Urothelium cell line (cell line): ENCODE measurements around the gene SLC35F2.
"Not testable (repeated sequence)": the region's sequence is repeated elsewhere in the genome, so short reads cannot be mapped to it uniquely, and the experiment has no call there.

ENCODE experiments used
- DNase-seq: peaks from one replicate; pipeline ENCODE4 v3.0.0; 2011; ENCODE audit warnings: low spot score, mixed read lengths
- FAIRE-seq: peaks from 2 replicates; lab custom pipeline; 2011; peaks lifted over from hg19 to GRCh38; lab: Jason Lieb, UNC

The SLC35F2 gene

DNA sequence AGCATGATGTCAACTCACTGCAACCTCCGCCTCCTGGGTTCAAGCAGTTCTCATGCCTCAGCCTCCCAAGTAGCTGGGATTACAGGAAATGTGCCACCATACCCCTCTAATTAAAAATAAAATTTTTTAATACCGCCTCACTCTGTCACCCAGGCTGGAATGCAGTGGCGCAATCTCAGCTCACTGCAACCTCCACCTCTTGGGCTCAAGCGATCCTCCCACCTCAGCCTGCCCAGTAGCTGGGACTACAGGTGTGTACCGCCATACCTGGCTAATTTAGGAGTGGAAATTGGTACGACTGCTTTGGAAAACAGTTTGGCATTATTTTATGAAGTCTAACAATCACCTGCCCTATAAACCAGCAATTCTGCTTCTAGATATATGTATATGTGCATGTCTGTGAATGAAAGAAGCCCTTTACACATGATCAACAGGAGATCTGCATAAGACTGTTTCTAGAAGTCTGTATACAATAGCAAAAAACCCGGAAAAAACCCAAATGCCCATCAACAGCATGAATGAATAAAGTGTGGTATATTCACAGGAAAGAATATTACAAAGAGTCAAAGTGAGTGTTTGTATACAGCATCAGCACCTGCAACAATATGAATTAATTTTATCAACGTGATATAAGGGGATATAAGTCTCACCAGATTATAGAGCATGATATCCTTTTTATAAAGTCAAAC is 16.0 kb downstream of the SLC35F2 start:
- DNase-seq (no peak), FAIRE-seq (no peak)

DNA sequence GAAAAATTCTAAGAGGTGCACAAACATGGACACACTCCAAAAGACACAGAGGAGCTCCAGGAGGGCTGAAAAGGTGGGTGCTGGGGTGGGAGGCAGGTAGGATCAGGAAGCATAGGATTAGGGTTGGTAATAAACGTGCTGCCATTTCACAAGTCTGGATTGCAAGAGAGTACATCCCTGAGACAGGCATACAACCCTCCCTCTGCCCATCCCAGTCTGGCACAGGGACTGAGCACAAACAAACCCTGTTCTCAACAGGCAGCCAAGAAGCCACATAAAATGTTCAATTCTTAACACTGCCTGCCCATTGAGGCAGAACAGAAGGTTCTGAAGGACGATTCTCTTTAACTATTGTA is 18.5 kb downstream of the SLC35F2 start:
- DNase-seq (peak; percentile 69), FAIRE-seq (no peak)

DNA sequence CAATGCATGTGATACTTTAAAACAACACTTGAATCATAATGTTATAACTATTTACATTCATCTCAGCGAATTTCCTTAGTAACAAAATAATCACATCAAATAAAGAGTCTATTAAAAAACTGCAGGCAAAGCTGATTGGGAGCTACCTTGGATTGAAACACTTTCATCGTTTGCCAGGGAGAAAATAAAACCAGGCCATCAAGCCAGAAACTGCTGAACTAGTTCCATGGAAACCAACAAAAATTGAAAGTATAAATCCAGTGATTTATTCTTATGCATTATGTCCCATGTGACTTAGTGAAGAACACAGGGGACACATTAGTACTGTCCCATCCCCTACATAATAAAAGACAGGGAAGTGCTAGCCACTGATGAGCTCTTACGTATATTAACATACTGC is 21.7 kb downstream of the SLC35F2 start:
- DNase-seq, result no peak
- no peak for FAIRE-seq

DNA sequence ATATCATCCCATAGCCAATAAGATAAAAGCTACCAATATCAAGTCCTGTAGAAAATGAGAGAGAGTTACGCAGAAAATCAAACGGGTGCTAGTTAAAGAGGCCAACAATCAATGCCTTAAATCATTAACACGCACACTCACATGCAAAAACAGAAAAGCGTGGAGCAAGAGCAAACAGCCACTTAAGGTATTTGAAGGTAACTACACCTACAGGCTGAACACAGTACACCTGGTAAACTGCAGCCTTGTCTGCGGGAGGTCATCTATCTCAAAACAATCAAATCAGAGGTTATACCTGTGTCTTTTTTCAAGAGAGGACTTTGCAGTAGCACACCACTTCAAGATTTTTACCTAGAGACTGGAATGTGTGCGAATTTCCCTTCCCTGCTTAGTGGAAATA is 23.6 kb downstream of the SLC35F2 start:
- DNase-seq, result no peak
- no peak for FAIRE-seq

DNA sequence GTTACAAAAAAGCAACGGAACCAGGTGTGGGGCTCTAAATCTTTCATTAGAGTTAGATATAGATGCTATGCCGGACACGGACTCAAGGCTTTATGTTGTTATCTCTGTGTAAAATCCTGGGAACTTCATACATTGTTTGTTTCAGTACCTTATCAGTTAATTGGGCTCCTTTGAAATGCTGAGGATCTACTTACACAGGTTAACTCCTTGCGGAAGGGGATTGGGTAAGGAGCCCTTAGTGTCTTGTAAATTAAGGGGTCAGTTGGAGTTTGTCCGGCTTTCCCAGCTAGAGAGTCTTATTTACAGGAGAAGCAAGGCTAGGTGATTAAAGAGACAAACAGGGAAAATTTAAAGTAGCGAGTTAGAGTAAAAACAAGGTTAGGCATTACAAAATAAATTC is 24.7 kb downstream of the SLC35F2 start:
- not testable (repeated sequence) for DNase-seq, FAIRE-seq

DNA sequence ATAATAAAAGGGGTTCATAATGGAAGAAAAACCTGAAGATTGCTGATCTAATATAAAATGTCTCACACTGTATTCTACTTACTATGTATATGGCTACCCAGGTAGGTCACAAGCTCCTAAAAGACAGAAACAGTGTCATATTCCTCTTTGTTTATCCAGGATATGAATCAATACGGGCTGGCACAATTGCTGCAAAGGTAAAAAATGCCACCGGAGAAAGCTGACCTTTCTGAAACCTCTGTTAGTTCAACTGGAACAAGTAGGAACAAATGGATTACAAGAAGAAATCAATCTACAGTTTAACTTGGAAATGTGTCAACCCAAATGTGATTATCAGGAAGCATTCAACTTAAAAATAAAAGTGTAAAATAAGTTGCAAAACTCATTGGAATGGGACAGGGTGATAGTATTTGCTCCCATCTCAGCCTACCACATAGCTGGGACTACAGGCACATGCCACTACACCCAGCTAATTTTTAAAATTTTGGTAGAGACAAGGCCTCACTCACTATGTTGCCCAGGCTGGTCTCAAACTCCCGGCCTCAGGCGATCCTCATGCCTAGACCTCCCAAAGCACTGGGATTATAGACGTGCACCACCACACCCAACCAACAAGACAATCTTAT is 27.6 kb downstream of the SLC35F2 start:
- DNase-seq, result no peak
- no peak for FAIRE-seq

DNA sequence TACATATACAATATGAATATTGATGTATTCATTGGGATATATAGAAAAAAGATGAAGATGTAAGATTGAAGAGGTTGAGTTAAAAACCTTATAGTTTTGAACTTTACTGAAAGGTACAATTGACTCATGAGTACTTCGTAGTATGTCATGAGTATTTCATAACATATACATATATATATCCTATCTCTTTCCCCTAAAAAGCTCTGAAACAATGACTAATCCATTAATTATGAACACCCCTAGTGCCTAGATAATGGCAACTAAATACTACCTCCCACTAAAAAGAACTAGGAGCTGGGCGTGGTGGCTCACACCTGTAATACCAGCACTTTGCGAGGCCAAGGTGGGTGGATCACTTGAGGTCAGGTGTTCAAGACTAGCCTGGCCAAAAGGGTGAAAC is 31.5 kb downstream of the SLC35F2 start:
- FAIRE-seq, result no peak

DNA sequence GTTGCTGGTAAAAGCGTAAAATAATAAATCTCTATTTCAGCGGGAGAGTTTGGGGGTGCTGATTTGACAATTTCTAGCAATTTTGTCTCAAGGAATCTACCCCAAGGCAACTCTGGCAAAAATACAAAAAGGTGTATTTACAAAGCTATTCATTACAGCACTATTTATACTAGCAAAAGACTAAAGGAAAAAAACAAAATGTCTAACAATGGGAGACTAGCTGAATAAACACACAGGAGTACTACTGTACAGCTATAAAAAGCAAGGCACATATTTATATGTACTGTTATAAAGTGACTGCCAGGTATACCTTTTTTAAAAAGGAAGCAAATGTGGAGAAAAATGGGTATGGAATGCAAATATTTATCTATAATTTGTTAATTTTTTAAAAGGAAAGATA is 32.7 kb downstream of the SLC35F2 start:
- DNase-seq (no peak), FAIRE-seq (no peak)

More for the DNA sequence above, 31.5 kb downstream of the SLC35F2 start:
- no peak for DNase-seq

DNA sequence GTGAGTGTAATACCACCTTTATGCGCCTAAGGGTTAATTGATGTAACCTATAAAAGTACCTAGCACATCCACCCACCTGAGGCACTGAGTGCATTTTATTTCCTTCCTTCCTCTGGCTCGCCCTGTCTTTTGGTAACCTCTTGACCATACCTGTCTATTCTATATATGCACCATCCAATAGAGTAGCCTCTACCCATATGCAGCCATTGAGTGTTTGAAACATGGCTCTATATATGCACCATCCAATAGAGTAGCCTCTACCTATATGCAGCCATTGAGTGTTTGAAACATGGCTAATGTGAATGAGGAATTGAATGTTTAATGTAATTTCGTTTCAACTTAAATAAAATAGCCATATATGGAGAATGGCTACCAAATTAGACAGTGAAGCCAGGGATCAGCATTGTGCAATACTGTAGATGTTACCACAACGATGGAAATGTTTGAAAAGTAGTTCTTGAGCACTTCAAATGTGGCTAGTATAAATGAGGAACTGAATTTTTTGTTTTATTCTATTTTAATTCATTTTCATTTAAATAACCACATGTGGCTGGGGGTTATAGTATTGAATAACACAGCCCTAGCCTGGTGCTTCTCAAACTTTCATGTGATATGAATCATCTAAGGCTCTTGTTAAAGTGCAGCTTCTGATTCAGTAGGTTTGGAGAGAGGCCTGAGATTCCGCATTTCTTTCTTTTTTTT is 33.8 kb downstream of the SLC35F2 start:
- no peak for DNase-seq
- no peak for FAIRE-seq

DNA sequence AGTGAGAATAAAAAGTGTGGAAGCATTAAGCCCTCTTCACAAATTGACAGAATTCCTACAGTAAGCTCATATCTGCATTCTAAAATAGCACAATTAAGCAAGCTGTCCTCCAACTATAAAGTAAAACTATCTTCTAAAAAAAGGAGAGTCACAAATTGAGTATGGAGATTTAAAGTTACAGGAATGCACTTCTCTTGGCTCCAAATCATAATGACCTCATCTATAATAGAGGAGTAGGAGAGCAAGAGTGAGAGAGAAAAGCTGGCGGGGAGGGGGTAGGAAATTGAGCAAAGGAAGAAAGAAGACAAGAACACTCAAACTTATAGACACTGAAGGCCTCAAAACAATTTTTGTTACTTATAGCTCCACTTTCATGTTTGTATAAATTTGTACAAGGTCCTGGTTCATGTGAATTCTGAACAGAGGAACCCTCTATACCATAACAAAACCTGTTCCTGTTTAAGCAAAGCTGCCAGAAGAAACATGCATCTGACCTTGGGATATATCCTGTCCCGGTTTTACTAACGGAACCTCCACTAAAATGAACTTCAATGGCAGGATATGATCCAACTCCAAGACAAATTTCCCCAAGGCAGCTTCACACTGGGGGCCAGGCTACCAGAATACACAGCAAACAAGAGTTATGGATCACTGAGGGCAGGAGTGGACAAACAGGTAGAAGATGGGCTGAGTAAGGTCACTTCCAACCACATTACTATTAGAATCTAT is 37.2 kb downstream of the SLC35F2 start:
- DNase-seq, result no peak
- FAIRE-seq, result no peak

DNA sequence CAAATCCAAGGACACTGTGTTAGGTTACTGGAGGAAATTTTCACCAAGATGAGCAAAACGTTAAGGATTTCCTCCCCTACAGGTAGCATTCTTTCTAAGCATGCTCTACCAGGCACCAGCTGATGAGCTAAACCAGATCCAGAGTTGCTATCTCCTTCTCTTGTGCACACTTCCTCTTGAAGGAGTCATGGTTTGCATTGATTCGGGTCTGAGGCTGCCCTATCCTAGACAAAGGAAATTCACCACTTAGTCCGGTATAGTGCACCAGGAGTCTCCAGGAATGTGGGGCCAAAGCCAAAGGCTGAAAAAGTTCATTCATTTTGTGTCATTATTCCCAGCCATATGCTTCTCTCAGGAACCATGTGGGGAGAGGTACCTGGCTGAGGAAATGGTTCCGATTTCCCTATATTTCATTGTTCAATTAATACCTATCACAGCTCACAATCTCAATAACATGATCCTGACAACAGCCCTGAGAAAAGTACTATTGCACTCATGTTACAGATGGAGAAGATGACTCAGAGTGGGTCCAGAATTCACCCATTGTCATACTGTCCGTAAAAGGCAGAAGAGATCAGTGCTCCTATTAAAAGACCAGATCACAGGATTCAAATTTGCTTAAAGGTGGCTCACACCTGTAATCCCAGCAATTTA is 39.1 kb downstream of the SLC35F2 start:
- peak; percentile 12 for DNase-seq

DNA sequence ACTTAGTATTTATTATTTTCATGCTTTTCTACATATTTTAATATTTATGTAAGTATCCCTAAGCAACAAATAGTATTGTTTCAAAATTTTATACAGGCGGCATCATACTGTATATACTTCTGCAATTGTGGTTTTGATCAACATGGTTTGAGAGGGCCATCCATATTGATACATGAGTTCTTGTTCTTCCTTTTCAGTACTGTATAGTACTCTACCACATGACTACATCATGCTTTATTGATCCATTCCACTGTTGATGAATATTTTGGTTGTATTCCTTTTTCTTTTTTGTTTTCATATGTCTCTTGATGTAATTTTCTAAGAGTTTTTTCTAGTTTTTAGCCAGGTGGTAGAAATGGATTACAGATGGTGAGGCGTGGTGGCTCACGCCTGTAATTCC is 40.1 kb downstream of the SLC35F2 start:
- no peak for FAIRE-seq
- no peak for DNase-seq

More for the DNA sequence above, 39.1 kb downstream of the SLC35F2 start:
- FAIRE-seq, result no peak

DNA sequence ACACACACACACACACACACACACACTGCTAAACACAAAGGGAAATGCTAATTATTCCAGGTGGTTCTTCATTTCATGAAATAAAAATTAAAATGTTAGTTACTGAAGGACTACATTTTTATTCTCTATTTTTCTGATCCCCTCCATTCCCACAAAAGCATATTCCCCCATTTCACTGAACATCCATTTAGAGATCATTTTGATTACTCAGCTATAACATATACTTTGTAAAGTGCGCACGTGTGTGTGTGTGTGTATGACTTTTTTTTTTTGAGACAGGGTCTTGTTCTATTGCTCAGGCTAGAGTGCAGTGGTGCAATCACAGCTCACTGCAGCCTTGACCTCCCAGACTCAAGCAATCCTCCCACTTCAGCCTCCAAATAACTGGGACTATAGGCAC is 42.6 kb downstream of the SLC35F2 start:
- DNase-seq, result no peak
- FAIRE-seq, result no peak

DNA sequence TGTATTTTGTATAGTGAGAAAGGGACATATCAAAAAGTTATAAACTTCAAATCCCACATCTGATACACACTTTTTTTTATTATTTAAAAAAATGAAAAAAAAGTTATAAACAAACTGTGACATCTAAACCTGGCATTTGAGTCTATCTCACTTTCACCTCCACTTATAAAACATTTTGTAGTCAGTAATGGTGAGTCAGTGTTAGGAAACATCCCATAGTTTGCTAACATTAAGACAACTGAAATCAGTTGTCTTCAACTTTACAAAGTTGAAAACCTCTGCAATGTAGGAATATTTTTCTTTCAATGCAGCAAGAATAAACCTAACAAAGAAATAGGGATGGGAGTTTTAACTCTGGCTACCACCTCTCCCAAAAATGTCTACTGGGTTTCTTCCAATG is 47.7 kb downstream of the SLC35F2 start:
- DNase-seq (no peak), FAIRE-seq (no peak)

DNA sequence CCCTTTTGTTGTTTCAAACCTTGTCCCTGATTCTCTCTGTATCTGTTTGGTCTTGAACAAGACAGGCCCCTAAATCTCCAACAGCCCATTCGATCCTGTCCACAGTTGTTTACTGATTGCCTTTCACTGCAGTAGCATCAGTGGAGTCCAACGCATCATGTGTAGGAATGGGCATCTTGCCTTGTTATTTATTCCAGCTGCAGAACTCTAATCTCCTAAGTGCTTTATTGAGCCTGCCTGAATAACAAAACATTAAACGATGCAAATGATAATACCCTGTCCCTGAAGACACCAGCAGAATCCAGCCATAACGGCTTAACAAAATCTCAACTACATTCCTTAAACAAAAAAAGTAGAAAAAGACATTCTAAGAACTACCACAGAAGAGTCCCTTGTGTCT is 50.1 kb downstream of the SLC35F2 start:
- FAIRE-seq, result no peak

DNA sequence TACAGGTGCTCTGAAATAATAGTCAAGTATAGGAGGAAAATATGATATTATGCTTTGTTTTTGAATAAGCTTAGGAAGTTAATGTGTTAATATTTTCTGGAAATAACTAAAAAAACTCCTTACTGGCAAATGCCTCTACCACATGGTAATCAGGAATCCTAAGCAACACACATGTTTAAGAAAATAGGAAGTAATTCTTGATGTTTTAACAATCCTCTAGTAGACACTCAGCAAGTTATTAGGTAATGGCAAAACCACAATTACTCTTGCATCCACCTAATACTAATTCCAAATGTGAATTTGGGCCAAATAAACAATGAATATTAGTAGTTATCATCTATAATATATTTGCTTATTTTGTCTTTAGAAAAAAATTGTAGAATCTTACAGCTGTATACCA is 53.6 kb downstream of the SLC35F2 start:
- no peak for FAIRE-seq
- no peak for DNase-seq

More for the DNA sequence above, 50.1 kb downstream of the SLC35F2 start:
- no peak for DNase-seq

DNA sequence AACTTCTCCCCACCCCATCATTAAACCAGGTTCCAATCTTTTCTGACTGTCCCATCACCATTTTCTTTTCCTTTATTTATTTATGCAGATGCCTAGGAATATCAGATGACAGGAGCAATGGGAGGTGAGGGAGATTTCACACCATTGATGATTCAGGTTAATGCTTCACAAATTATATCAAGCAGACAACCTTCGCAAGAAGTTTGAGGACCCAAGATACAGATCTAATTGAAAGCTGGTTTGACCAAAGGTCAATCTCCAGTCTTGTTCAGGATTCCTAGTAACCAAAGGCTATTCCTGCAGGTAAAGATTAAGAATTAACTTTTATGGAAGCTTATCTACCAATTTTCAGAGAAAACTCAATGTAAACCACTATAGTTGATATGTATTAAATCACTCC is 54.4 kb downstream of the SLC35F2 start:
- no peak for FAIRE-seq
- DNase-seq, result no peak

DNA sequence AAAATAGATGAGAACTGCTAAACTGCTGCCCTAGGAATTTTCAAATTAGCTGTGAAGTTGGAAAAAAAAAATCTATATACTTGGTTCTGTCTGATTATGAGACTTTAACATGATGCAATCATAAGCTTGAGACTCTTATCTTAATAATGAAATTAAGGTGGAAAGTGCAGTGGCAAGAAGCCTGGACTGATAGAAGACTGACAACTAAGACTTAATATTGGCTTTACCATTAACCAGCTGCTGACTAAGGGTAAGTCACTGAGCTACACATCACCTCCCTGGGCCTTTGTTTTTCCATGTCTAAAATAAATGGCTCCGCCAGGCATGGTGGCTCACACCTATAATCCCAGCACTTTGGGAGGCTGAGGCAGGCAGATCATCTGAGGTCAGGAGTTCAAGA is 56.9 kb downstream of the SLC35F2 start:
- DNase-seq, result no peak
- FAIRE-seq, result no peak

DNA sequence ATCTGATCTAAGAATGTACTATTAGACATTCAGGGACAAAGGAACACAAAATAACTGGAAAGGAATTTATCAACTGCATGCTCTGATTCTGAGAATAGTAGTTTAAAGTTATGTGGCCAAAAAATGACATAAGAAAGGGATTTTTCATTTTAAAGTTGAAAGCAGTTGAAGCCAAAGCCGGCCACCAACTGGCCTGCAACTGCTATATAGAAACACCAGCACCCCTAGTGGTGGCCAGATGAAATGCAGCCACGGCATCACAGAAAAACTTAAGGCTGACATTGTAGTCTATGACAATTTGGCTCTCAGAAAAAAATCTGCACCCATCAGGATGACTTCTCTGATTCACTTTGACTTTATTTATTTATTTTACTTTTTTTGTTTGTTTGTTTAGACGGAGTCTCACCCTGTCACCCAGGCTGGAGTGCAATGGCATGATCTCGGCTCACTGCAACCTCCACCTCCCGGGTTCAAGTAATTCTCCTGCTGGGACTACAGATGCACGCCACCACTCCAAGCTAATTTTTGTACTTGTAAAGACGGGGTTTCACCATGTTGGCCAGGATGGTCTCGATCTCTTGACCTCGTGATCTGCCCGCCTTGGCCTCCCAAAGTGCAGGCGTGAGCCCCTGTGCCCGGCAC is 59.2 kb downstream of the SLC35F2 start:
- DNase-seq, result peak; percentile 70
- no peak for FAIRE-seq

DNA sequence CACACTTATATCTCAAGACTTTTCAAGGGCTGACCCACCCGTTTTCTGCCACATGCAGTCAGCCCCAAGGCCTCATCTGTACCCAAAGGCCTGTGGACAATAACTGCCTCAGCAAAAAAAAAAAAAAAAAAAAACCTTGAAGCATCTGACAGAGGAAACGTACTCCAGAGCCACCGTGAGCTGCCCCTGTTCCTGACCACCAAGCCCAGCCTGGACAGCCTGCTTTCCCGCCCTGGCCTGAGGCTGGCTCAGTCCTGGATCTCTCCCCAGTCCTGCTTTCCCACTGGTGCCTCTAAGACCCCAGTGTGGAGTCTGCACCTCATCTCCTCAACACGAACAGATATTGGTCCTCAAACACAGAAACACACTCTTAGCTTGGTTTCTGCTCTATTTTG is 66.5 kb downstream of the SLC35F2 start:
- no peak for FAIRE-seq

More for the DNA sequence above, 66.5 kb downstream of the SLC35F2 start:
- DNase-seq, result no peak
